Liver (tissue), 3 donors: ENCODE data around the gene CDH26.
"Not testable (repeated sequence)": the region's sequence is repeated elsewhere in the genome, so short reads cannot be mapped to it uniquely, and the experiment has no call there.

Experiments used
- ATF3 ChIP-seq: IDR thresholded peaks from 2 replicates; pipeline ENCODE4 v1.6.1; 2016; ENCODE audit warnings: antibody characterized with exemption
- EGR1 ChIP-seq, 2 donors: IDR thresholded peaks; 2 replicates each; pipeline ENCODE4 v1.6.1; 2016 to 2018; ENCODE audit warnings: antibody characterized with exemption in 2 of 2, low read depth in 2 of 2
- MAX ChIP-seq: IDR thresholded peaks from 2 replicates; pipeline ENCODE4 v1.6.1; 2016; ENCODE audit warnings: antibody characterized with exemption
- RAD21 ChIP-seq, 2 donors: IDR thresholded peaks; 2 replicates each; pipeline ENCODE4 v1.6.1; 2016; ENCODE audit warnings: antibody characterized with exemption in 2 of 2, mild to moderate bottlenecking in 2 of 2
- SP1 ChIP-seq: IDR thresholded peaks from 2 replicates; pipeline ENCODE4 v1.6.1; 2018; ENCODE audit warnings: antibody characterized with exemption, mild to moderate bottlenecking
- TF ChIP-seq, protein P1 (sequence below): fragments of 150-350 bp; IDR thresholded peaks from 2 replicates; pipeline ENCODE4 v1.5.1; 2017; ENCODE audit warnings: improper control_type of control experiment, low read depth, low read length; ENCODE audit not compliant: missing input control
- donor health status: healthy.
- donor health status: healthy.

- TF ChIP-seq, protein P1, sequence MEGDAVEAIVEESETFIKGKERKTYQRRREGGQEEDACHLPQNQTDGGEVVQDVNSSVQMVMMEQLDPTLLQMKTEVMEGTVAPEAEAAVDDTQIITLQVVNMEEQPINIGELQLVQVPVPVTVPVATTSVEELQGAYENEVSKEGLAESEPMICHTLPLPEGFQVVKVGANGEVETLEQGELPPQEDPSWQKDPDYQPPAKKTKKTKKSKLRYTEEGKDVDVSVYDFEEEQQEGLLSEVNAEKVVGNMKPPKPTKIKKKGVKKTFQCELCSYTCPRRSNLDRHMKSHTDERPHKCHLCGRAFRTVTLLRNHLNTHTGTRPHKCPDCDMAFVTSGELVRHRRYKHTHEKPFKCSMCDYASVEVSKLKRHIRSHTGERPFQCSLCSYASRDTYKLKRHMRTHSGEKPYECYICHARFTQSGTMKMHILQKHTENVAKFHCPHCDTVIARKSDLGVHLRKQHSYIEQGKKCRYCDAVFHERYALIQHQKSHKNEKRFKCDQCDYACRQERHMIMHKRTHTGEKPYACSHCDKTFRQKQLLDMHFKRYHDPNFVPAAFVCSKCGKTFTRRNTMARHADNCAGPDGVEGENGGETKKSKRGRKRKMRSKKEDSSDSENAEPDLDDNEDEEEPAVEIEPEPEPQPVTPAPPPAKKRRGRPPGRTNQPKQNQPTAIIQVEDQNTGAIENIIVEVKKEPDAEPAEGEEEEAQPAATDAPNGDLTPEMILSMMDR = not testable (repeated sequence)
- TF ChIP-seq RAD21 (IDR thresholded peaks at IDR 0.05); SP1; EGR1 (IDR thresholded peaks at IDR 0.05; ENCODE audit: low read depth in 2 of 2); ATF3: not testable (repeated sequence)
- peak; percentile 21 for TF ChIP-seq MAX
Observed at GRCh38 chr20:59957568-59957967, 655 bp upstream of the CDH26 start.
